Activated CD8-positive, alpha-beta memory T cell treated with anti-CD3 and anti-CD28 coated beads, Interleukin-2, amount 50 U/mL, for 48 hours (primary cell): ENCODE results near the gene CD46.

Experiments used
- DNase-seq: peaks from one replicate; pipeline ENCODE4 v3.0.0-alpha.2; 2020

The CD46 gene

DNA sequence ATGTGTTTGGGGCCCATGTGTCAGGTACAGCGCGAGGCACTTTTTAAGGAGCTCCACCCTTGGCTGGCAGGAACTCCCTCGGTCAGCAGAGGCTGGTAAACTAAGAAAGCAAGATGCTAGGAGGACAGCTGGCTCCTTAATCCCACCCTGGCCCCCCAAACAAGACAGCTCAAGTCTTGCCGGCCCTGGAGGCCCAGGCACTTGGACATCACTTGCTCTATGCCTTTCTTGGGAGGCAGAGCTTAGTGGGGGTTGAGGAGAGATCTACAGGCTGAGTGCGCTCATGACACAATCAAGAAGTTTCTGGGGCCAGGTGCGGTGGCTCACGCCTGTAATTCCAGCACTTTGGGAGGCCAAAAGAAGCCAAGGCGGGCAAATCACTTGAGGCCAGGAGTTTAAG lies 80.9 kb downstream of the CD46 start:
- no peak for DNase-seq

DNA sequence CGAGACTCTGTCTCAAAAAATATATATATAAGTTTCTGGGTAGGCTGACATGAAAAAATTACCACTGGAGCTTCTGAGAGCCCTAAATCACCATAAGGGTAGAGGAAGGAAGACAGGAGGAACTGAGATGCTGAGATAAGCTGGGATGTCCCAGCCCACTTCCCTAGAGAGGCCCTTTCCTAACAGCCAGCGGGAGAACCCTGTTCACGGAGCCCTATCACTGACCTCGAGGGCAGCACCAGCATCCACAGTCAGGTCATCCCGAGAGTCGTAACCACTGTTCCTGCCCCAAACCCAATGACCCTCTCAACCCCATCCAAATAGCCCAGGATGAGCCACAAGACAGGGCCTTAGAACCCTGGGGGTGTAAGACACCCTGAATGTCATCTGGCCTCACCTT lies 81.5 kb downstream of the CD46 start:
- no peak for DNase-seq

DNA sequence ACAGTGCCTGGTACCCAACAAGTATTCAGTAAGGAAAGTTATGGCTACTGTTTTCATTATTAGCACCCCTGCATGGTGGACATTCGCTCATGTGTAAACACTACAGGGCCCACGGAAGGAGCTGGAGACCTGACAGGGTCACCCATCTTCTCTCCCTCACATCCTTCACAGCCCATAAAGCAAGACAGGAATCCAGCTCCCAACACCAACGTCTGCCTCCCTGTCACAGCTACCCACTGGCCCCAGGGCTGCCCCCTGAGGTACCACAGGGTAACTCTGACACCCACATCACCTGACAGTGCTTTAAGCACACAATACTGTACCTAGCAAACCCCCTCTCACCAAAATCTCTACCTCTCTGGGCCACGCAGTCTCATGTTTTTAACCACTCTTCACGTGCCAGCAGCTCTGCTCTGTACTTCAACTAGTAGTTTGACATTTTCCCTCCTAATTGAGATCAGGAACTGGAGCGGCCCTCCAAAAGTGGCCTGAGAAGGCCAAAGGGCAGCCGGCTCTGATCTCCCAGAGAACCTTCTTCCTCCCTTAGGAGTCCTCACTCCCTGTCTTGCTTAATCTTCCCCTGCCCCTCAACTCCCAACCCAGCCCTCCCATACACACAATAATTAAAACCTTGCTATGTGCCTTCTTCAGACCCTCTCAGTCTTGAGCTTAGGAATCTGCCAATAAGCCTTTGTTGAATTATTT lies 82.3 kb downstream of the CD46 start:
- no peak for DNase-seq

DNA sequence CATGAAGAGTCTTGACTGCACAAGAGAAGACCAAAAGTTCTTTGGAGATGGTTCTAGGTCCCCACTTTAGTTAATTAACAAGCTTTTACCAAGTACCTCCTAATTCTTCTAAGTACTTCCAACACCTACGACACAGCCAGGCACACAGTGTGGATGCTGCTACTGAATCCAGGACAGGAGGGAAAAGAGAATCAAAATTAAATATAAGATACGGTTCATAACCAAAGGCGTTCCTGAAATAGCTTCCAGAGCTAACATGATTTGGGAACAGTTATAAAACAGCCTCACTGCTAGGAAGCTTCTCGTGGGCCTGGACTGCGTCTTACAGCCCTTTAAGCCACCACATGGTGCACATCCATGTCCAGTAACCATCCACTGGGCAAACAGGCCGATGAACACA lies 84.1 kb downstream of the CD46 start:
- DNase-seq: no peak

DNA sequence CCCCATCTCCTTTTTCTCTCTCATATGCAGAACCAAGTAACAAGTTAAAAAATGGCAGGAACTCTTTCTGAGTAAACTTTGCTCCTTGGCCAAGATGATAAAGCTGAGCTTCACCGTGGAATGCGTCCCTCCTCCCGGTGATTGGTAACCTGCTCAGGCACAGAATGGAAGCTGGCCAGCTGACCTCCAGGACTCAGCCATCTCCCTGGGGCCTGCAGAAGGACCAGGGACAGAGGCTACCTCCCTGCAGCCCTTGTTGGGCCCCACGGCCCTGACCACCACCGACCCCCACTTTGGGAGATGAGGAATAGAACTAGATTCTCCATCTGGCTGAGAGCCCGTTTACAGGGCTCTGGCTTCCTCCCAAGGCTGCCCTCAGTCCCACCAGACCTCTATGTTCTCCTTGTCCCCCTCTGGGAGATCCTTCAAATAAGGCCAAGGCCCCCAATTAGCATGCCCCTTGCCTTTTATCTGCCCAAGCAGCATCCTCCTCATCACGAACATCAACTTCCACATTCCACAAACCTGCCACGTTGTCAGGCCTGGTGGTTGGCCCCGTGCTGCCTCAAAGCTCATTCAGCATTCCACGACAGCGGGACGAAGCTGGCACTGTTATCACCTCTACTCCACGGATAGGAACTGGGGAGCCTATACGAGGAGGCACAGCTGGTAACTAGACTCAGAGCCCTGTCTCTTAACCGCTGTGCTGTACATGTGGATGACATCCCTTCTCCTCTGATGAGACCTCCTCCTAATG lies 84.9 kb downstream of the CD46 start:
- peak; percentile 44 for DNase-seq

DNA sequence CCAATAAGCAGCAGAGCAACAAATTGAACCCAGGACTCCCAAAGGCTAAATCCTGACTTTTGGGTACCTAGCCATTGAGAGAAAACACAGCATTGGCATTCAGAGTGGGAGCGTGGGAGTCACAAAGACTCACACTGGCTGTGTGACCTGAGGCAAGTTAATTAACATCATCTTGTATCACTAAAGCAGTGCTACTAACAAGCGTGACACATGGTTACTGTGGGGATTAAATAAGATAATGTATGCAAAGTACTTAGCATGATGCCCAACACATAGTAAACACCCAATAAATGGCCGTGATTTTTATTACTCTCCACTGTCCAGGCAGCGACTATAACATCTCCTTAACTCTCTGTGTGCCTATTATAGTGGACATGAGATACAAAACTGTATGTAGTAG lies 85.8 kb downstream of the CD46 start:
- no peak for DNase-seq

DNA sequence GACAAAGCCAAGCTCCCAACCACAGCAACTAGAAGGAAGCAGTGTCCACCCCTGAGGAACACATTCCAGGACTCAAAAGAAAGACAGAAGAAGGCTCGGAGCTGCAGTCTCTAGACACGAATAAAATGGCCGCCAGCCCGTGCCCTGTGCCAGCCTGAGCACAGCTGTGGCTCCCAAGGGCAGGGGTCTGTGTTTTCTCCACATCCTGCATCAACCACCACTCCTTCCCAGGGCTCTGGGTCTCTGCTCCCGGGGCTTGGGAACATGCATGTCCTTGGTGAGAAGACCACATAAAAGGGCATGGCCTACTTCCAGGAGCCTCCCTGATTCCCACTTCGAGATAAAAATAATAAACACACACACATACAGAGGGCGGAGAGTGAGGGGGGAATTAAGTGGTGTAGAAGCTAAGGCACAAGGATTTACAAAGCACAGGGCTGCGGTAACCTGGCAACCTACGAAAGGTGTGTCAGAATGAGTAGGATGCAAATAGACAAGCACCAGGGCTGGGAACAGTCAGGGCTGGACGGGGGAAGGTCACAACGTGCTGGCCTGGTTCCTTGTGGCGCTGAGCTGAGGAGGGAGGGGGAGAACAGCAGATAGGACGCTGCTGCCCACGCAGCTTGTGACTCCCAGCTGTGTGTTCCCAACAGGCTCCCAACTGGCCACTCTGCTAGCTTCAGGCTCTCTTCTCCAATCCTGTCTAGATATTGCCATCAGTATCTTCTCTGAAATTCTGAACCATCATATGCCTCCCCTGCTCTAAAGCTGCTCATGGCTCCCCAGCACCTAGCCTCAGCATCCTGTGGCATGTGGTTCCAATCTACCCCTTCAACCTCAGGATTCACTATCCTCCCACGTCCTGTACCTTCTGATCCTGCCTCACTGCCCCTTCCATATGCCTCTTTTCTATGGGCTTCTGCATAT lies 86.6 kb downstream of the CD46 start:
- DNase-seq: peak; percentile 43

DNA sequence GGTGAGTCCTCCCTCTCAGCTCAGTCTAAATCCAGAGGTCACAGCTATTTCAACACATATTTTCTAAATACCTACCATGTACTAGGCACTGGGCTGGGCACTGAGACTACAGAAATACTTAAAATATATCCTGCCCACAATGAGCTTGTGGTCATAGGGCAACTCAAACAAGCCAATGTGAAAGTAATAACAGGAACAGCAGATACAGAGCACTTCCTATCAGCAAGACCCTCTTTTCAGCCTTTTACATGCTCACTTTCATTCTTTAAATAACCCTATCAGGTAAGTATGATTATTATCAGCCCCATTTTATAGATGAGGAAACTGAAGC lies 87.2 kb downstream of the CD46 start:
- DNase-seq: no peak

DNA sequence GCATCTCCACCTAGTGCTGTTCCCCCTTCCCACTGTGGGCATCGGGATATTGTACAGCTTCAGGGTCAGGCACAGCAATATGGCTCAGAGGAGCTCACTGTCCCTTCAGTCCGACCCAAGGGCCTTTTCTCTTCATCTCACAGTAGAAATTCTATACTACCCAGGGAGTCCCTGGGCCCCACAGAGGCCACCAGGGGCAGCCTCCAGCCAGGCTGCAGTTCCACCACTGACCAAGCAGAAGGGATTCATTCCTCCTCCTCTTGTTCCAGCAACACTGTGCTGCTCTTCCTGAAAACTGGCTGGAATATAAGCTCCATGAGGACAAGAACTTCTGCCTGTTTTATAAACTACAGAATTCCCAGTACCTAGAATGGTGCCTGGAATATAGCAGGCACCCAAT lies 88.5 kb downstream of the CD46 start:
- peak; percentile 38 for DNase-seq

DNA sequence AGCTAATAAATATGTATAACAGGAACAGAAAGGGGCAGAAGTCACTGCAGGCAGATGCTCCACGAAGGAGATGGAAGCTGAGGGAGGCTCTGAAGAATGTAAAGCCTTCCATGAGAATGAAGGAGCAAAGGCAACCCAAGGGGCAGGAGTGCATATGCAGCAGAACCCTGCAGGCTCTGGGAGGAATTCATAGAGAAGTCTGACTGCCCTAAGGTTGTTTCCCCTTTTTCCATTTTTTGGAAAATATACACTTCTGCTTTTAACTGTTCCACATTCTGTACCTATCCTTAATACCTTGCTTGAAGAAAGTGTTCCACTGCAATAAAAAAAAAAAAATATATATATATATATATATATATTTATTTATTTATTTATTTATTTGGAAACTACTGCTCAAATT lies 89.4 kb downstream of the CD46 start:
- no peak for DNase-seq

DNA sequence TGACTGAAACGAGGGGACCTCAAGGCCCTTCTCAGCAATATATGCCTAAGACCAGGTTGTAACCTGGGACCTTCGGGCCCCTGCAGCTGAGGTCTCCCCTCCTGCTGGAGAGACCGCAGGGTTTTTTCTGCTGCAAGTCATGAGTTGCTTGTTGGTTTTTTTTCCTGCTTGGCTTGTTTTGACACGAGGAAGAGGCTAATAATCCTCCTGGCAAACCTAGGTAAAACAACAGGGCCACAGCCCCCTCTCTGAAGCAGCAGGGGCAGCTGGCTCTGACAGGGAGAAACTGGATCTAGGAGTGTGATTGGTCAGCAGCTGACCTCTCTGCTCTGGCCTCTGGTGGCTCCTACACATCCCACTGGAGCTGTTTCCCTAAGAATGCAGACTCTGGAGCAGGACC lies 90.0 kb downstream of the CD46 start:
- peak; percentile 43 for DNase-seq

DNA sequence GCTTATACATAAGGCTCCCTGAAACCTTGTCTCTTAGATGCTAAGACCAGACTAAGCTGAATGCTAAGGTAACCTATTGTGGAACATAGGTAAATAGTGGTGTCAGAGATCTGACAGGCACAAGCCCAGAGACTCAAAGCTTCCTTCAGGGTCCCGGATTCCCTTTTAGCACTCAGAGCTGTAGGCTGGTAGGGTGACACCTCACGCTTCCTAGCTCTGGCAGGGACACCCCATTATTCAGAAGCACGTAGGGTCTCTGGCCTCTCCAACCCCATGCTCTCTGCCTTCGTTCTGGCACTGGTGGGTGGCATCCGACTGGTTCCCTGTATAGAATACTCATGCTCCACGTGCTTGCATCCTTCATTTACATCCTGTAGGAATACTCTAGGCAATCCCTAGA lies 90.7 kb downstream of the CD46 start:
- DNase-seq: peak; percentile 40

DNA sequence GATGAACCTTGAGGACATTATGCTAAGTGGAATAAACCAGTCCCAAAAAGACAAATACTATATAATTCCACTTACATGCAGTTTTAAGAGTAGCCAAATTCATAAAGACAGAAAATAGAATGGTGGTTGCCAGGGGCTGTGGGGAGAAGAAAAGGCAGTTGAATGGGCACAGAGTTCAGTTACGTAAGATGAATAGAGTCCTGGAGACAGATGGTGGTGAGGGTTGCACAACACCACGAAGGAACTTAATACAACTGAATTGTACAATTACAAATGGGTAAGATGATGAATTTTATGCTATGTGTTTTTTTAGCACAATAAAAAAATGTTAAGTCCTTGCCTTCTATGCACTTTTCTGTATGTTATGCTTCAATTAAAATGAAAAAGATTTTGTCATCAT lies 92.5 kb downstream of the CD46 start:
- DNase-seq: no peak
